Measurements from ENCODE around the gene RPS13.

DNA sequence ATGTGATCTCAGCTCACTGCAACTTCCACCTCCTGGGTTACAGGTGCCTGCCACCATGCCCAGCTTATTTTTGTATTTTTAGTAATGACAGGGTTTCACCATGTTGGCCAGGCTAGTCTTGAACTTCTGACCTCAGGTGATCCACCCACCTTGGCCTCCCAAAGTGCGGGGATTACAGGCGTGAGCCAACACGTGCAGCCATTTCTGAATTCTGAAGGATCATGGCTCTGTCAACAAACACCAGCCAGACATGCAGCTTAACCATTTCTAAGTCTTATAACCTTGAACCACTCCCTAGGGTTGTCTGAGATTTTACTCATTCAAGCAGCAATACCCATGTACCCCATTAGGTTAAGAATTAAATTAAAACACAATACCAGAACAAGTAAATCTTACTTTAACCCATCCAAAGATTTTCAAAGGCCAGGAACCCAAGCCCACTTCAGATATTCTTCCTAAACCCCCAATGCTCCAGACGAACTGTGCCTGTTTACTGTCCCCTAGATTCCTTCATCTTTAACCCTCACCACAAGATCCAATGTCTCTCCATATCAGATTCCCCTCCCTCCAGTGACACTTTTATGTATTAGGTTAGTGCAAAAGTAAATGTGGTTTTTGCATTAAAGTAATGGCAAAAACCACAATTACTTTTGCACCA, 4.0 kb downstream of the RPS13 start:
- TF ChIP-seq POLR2A (IDR thresholded peaks at IDR 0.05) (no peak), POLR2AphosphoS5 (IDR thresholded peaks at IDR 0.05) (no peak)

All from suprapubic skin (tissue), 4 donors.